Chondrocyte (in vitro differentiated cells): ENCODE results near the gene TGFBR1. TPM values are rescaled to one million over a fixed set of nuclear protein-coding genes. Genes with fewer than 3 reads are reported as not detected.

ENCODE experiments used
- DNase-seq: peaks from one replicate; pipeline ENCODE4 v3.0.0; 2021; ENCODE audit warnings: mixed read lengths, low spot score
- H3K27ac Mint-ChIP-seq: one replicate; pipeline ENCODE4 v1.8.0; 2021; ENCODE audit warnings: mild to moderate bottlenecking, moderate library complexity, mixed read lengths; ENCODE audit not compliant: unreplicated experiment
- H3K27me3 Mint-ChIP-seq: 2 replicates; pipeline ENCODE4 v1.8.0; 2021; ENCODE audit warnings: low read depth, mixed read lengths
- H3K36me3 Mint-ChIP-seq: 2 replicates; pipeline ENCODE4 v1.8.0; 2021; ENCODE audit warnings: low read depth, mixed read lengths
- H3K4me1 Mint-ChIP-seq: 2 replicates; pipeline ENCODE4 v1.8.0; 2021; ENCODE audit warnings: low read depth, mild to moderate bottlenecking, mixed read lengths
- H3K4me3 Mint-ChIP-seq: one replicate; pipeline ENCODE4 v1.8.0; 2021; ENCODE audit warnings: mild to moderate bottlenecking, moderate library complexity, mixed read lengths; ENCODE audit not compliant: unreplicated experiment
- H3K9me3 Mint-ChIP-seq: 2 replicates; pipeline ENCODE4 v1.8.0; 2021; ENCODE audit warnings: low read depth, mixed read lengths
- total RNA-seq: library from RNA; stranded (reverse); gene quantifications from 3 replicates; pipeline ENCODE4 v1.2.1, GENCODE V29; 2021
- TF ChIP-seq, protein P1 (sequence below): fragments of 200-600 bp; sonication (generic); IDR thresholded peaks from 2 replicates; pipeline ENCODE4 v1.5.0; 2021; ENCODE audit warnings: antibody characterized with exemption, mild to moderate bottlenecking, moderate library complexity

The TGFBR1 gene
- total RNA-seq, 1 donor from 2014 or later: 109 TPM

DNA sequence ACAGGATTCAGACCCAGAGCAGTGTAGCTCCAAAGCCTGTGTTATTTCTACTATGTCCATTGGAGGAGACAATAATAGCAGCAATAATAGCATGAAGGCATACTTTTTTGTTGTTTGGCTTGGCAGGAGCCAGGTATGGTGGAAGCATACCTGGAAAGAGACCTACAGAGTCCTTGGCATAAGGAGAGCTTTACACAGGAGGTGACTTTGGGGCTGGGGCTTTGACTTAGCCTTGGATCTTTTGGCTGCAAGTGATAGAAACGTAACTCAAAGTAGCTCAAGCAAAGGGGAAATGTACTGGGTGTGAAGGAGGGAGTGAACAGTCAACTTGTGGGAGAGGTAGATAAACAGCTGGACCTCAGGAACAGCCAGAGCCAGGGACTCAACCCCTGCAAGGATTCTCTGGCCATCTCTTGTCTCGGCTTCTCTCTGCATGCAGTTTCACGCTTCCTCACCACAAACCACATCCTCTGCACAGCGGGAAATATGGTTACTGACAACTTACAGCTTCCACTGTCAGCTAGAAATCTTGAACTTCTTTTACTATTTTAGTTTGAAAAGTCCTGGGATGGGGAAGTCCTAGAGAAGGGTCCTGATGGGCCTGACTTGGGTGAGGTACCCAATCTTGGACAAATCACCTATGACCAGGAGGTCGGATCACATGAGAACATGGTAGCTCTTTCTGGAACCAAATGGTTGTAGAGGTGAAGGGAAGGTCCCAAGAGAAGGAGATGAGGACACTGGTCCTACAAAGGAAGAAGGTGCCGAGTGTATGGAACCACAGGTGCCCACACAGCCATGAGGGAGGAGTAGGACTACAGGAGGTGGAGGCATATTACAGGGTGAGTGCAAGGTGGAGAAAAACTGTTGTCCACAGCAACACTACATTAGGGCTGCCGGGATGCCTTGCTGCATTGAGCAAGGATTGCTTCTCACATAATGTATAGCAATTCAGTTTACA is 47.0 kb upstream of the TGFBR1 start:
- DNase-seq: no peak
- Mint-ChIP-seq H3K27me3 (peaks cover 6% of the 10 kb centered on the region), H3K27ac (peak overlapping the region; percentile 70), H3K36me3 (no peaks in the 10 kb centered on the region), H3K4me3 (no peak overlapping the region), H3K4me1 (peaks cover 41% of the 10 kb centered on the region), H3K9me3 (peaks cover 6% of the 10 kb centered on the region)
- TF ChIP-seq, protein P1, sequence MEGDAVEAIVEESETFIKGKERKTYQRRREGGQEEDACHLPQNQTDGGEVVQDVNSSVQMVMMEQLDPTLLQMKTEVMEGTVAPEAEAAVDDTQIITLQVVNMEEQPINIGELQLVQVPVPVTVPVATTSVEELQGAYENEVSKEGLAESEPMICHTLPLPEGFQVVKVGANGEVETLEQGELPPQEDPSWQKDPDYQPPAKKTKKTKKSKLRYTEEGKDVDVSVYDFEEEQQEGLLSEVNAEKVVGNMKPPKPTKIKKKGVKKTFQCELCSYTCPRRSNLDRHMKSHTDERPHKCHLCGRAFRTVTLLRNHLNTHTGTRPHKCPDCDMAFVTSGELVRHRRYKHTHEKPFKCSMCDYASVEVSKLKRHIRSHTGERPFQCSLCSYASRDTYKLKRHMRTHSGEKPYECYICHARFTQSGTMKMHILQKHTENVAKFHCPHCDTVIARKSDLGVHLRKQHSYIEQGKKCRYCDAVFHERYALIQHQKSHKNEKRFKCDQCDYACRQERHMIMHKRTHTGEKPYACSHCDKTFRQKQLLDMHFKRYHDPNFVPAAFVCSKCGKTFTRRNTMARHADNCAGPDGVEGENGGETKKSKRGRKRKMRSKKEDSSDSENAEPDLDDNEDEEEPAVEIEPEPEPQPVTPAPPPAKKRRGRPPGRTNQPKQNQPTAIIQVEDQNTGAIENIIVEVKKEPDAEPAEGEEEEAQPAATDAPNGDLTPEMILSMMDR: no peak

DNA sequence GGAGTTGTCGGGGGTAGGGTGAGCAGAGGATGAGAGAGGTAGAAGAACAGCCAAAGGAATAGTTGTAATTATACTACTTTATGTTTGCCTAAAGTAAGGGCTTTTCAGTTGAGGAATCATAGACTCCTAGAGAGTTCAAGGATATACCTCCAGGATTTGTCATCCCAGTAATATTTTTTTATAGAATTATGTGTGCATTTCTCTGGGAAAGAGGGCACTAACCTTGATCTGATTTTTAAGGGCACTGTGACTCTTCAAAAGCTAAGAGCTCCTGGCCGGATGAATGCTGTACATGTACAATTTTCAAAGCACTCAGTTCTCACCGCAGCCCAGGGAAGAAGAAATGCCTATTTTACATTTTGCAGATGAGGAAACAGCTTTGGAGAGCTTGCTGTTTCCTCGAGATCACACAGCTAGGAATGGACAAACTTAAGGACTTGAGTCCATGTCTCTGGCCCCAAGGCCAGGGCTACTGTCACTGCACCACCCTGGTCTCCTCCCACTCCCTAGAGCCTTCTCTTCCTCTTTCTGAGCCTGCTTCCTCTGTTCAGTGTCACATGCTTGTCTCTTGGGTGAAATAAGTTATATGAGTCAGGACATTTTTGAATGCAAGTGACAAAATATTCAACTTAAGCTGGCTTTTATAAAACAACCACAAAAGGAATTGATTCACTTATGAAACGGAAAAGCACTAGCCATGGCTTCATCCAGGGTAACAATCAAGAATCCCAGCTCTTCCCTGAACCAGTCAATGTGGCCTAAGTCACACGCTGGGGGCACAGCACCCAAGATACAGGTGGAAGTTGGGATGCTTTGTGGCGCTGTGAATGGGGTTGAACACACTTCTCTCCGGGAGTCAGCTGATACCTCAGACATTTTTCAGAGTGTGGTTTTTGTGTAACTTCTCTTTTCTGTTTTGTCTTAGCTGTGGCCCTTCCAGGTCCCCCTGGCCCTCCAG is 45.7 kb upstream of the TGFBR1 start:
- H3K4me3 Mint-ChIP-seq: no peak overlapping the region
- TF ChIP-seq, protein P1: no peak
- peaks cover 10% of the 10 kb centered on the region for H3K27me3 Mint-ChIP-seq
- peaks cover 6% of the 10 kb centered on the region for H3K9me3 Mint-ChIP-seq
- peaks cover 40% of the 10 kb centered on the region for H3K4me1 Mint-ChIP-seq
- DNase-seq: no peak
- peak overlapping the region; percentile 62 for H3K27ac Mint-ChIP-seq
- H3K36me3 Mint-ChIP-seq: no peaks in the 10 kb centered on the region

DNA sequence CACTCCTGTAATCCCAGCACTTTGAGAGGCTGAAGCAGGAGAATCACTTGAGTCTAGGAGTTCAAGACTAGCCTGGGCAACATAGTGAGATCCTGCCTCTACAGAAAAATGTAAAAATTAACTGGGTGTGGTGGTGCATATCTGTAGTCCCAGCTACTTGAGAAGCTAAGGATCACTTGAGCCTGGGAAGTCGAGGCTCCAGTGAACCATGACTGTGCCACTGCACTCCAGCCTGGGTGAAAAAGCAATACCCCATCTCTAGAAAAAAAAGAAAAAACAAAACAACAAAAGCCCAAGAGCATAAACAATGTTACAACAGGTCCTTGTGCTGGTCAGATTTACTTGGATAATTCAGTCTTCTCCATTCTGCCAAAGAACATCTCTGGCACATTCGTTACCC is 44.3 kb upstream of the TGFBR1 start:
- H3K36me3 Mint-ChIP-seq: no peaks in the 10 kb centered on the region
- TF ChIP-seq, protein P1: no peak
- H3K4me1 Mint-ChIP-seq: peaks cover 39% of the 10 kb centered on the region
- peaks cover 6% of the 10 kb centered on the region for H3K9me3 Mint-ChIP-seq
- no peak overlapping the region for H3K27ac Mint-ChIP-seq
- no peak overlapping the region for H3K4me3 Mint-ChIP-seq
- no peak for DNase-seq
- H3K27me3 Mint-ChIP-seq: peaks cover 10% of the 10 kb centered on the region

DNA sequence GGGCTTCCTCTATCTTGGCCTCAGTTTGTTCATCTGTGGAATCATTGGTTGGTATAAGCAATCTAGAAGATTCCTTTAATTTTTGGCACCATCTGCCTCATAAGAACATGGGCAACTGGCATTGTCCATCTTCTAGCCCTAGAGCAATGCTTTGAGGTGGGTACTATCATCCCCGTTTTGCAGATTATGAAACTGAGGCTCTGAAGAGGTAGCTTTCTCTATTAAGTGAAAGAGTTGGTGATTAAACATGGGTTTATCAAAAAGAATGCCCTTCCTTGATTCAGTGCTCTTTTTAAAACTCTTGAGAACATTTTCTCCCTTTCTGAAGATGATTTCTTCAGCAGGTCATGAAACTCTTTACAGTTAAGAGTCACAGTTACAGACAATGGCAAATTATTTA is 42.4 kb upstream of the TGFBR1 start:
- no peak for DNase-seq
- no peak overlapping the region for H3K4me3 Mint-ChIP-seq
- no peaks in the 10 kb centered on the region for H3K9me3 Mint-ChIP-seq
- TF ChIP-seq, protein P1: no peak
- H3K36me3 Mint-ChIP-seq: no peaks in the 10 kb centered on the region
- H3K4me1 Mint-ChIP-seq: peaks cover 43% of the 10 kb centered on the region
- H3K27ac Mint-ChIP-seq: no peak overlapping the region
- peaks cover 10% of the 10 kb centered on the region for H3K27me3 Mint-ChIP-seq

DNA sequence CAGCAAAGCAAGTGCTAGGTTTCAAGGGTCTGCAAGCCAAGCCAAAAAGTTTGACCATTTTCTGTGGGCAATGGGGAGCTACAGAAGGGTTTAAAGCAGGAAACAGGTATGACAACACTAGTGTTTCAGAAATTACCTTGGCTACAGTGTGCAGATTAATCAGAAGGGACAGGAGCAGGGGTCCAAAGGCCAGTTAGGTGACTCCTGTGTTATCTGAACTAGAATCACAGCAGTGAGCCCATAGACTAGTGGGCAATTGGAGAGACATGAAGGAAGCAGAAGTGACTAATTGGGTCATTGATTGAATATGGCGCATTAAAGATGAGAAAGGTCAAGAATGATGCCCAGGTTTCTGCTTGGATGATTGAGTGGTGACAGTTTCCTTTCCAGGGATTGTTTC is 41.4 kb upstream of the TGFBR1 start:
- Mint-ChIP-seq H3K4me1 (peaks cover 33% of the 10 kb centered on the region), H3K9me3 (no peaks in the 10 kb centered on the region), H3K27ac (no peak overlapping the region), H3K4me3 (no peak overlapping the region), H3K27me3 (peaks cover 10% of the 10 kb centered on the region), H3K36me3 (no peaks in the 10 kb centered on the region)
- TF ChIP-seq, protein P1: no peak
- DNase-seq: no peak
